OCI-LY3 (cell line): ENCODE measurements around the gene KCNMA1.

Experiments used
- CTCF ChIP-seq: fragments of 200-600, 300-600 bp; sonication (generic); IDR thresholded peaks from 2 replicates; pipeline ENCODE4 v1.5.1; 2014; ENCODE audit warnings: antibody characterized with exemption, low read length, low read depth
- EZH2phosphoT487 ChIP-seq: fragments of 200-600 bp; shearing (Covaris generic); IDR thresholded peaks from 2 replicates; pipeline ENCODE4 v1.6.1; 2018; ENCODE audit warnings: antibody characterized with exemption, mixed run types, low read depth

- no peak for TF ChIP-seq CTCF
- no peak for TF ChIP-seq EZH2phosphoT487
These were observed 384.0 kb downstream of the KCNMA1 start for GRCh38 chr10:77253556-77254064.
